HG03175 (cell line): ENCODE measurements around the gene TSHZ2.
"Not testable (repeated sequence)": the region's sequence is repeated elsewhere in the genome, so short reads cannot be mapped to it uniquely, and the experiment has no call there.

Experiments
- ATAC-seq: cut with Tn5 transposase; IDR thresholded peaks from one replicate; pipeline ENCODE4 v1.9.1; 2021; ENCODE audit warnings: mild to moderate bottlenecking, moderate library complexity; ENCODE audit not compliant: unreplicated experiment

The TSHZ2 gene

GRCh38 chr20:53079828-53080686 is 107.9 kb downstream of the TSHZ2 start:
- ATAC-seq, result no peak

- ATAC-seq, result no peak
Measured at GRCh38 chr20:53080687-53080962, 108.5 kb downstream of the TSHZ2 start.

- no peak for ATAC-seq
Measured at GRCh38 chr20:53080969-53081871, 109.1 kb downstream of the TSHZ2 start.

- ATAC-seq, result no peak
Measured at GRCh38 chr20:53081916-53082863, 110.0 kb downstream of the TSHZ2 start.

- no peak for ATAC-seq
Measured at GRCh38 chr20:53083411-53083810, 111.3 kb downstream of the TSHZ2 start.

GRCh38 chr20:53084408-53084997 is 112.3 kb downstream of the TSHZ2 start:
- no peak for ATAC-seq

GRCh38 chr20:53085720-53086119 is 113.6 kb downstream of the TSHZ2 start:
- no peak for ATAC-seq

GRCh38 chr20:53087037-53087777 is 115.0 kb downstream of the TSHZ2 start:
- ATAC-seq, result no peak

GRCh38 chr20:53088786-53089185 is 116.6 kb downstream of the TSHZ2 start:
- no peak for ATAC-seq

- not testable (repeated sequence) for ATAC-seq
Measured at GRCh38 chr20:53089851-53090250, 117.7 kb downstream of the TSHZ2 start.

GRCh38 chr20:53091789-53092188 is 119.6 kb downstream of the TSHZ2 start:
- no peak for ATAC-seq

- ATAC-seq, result no peak
Measured at GRCh38 chr20:53092772-53093300, 120.7 kb downstream of the TSHZ2 start.

- ATAC-seq, result no peak
Measured at GRCh38 chr20:53097371-53097770, 125.2 kb downstream of the TSHZ2 start.

- no peak for ATAC-seq
Measured at GRCh38 chr20:53097791-53098190, 125.6 kb downstream of the TSHZ2 start.

- no peak for ATAC-seq
Measured at GRCh38 chr20:53098621-53099020, 126.5 kb downstream of the TSHZ2 start.

- ATAC-seq, result no peak
Measured at GRCh38 chr20:53099856-53100255, 127.7 kb downstream of the TSHZ2 start.

GRCh38 chr20:53100476-53100911 is 128.3 kb downstream of the TSHZ2 start:
- no peak for ATAC-seq

GRCh38 chr20:53101992-53102760 is 130.0 kb downstream of the TSHZ2 start:
- ATAC-seq, result no peak

- ATAC-seq, result no peak
Measured at GRCh38 chr20:53103124-53103523, 131.0 kb downstream of the TSHZ2 start.
